HG03135 (cell line): ENCODE data around the gene MAP3K21.

Experiments used
- ATAC-seq: cut with Tn5 transposase; IDR thresholded peaks from one replicate; pipeline ENCODE4 v1.9.1; 2021; ENCODE audit warnings: mild to moderate bottlenecking, moderate library complexity; ENCODE audit not compliant: unreplicated experiment

Gene MAP3K21

GRCh38 chr1:233386336-233386735, 58.8 kb downstream of the MAP3K21 start:
- ATAC-seq: no peak

- no peak for ATAC-seq
Observed at GRCh38 chr1:233387585-233387984, 60.1 kb downstream of the MAP3K21 start.

- no peak for ATAC-seq
Observed at GRCh38 chr1:233389169-233389568, 61.6 kb downstream of the MAP3K21 start.

GRCh38 chr1:233389893-233390292, 62.4 kb downstream of the MAP3K21 start:
- ATAC-seq: no peak

GRCh38 chr1:233390842-233391737, 63.6 kb downstream of the MAP3K21 start:
- no peak for ATAC-seq

- ATAC-seq: no peak
Observed at GRCh38 chr1:233393084-233393840, 65.7 kb downstream of the MAP3K21 start.

- ATAC-seq: no peak
Observed at GRCh38 chr1:233393926-233394680, 66.6 kb downstream of the MAP3K21 start.

GRCh38 chr1:233394860-233395717, 67.6 kb downstream of the MAP3K21 start:
- peak; percentile 60 for ATAC-seq

- ATAC-seq: no peak
Observed at GRCh38 chr1:233395863-233396646, 68.5 kb downstream of the MAP3K21 start.

GRCh38 chr1:233406339-233406960, 78.9 kb downstream of the MAP3K21 start:
- no peak for ATAC-seq

GRCh38 chr1:233406994-233407631, 79.6 kb downstream of the MAP3K21 start:
- no peak for ATAC-seq

GRCh38 chr1:233409540-233409939, 82.0 kb downstream of the MAP3K21 start:
- ATAC-seq: no peak

GRCh38 chr1:233410906-233411305, 83.4 kb downstream of the MAP3K21 start:
- ATAC-seq: no peak

- no peak for ATAC-seq
Observed at GRCh38 chr1:233412812-233413211, 85.3 kb downstream of the MAP3K21 start.

- ATAC-seq: no peak
Observed at GRCh38 chr1:233421293-233421692, 93.8 kb downstream of the MAP3K21 start.

- no peak for ATAC-seq
Observed at GRCh38 chr1:233424779-233425178, 97.3 kb downstream of the MAP3K21 start.

GRCh38 chr1:233427907-233428306, 100.4 kb downstream of the MAP3K21 start:
- no peak for ATAC-seq

GRCh38 chr1:233431753-233432403, 104.4 kb downstream of the MAP3K21 start:
- ATAC-seq: no peak
